Retinal pigment epithelial cell (primary cell): ENCODE results near the gene TXNL4A.
A peak's percentile ranks its signal among the peaks of the same experiment; 100 is the strongest.

Source experiments
- DNase-seq: peaks from one replicate; pipeline ENCODE4 v3.0.0-alpha.2; 2010; ENCODE audit warnings: low read depth
- H3K4me3 ChIP-seq: 2 replicates; pipeline ENCODE4 v1.5.1; 2011; ENCODE audit warnings: mild to moderate bottlenecking, low read length, control low read depth, moderate library complexity
- CTCF ChIP-seq: conservative IDR thresholded peaks from 2 replicates; pipeline ENCODE4 v1.5.1; 2011; ENCODE audit warnings: low read depth, low read length, control low read depth, inconsistent platforms

The TXNL4A gene

GRCh38 chr18:79988451-79989194, at the start of gene TXNL4A:
TSS of gene TXNL4A (minus strand) at chr18:79988563. CDS start at chr18:79988392, 171 bp downstream.
- peak within 1 kb of the TSS; percentile 86 for H3K4me3 ChIP-seq
- DNase-seq: peak; percentile 64
- no peak for TF ChIP-seq CTCF

- no peak for TF ChIP-seq CTCF
- DNase-seq: no peak
- H3K4me3 ChIP-seq: no peak overlapping the region
These were observed 48.9 kb upstream of the TXNL4A start for GRCh38 chr18:80037300-80037699.

- DNase-seq: no peak
- no peak overlapping the region for H3K4me3 ChIP-seq
- TF ChIP-seq CTCF: no peak
These were observed 47.6 kb upstream of the TXNL4A start for GRCh38 chr18:80035997-80036396.

GRCh38 chr18:80034852-80035406, 46.6 kb upstream of the TXNL4A start:
- DNase-seq: no peak
- no peak for TF ChIP-seq CTCF
- peak overlapping the region; percentile 78 for H3K4me3 ChIP-seq

- TF ChIP-seq CTCF: peak; percentile 41
- H3K4me3 ChIP-seq: peak within 1 kb of the TSS; percentile 78
- peak; percentile 88 for DNase-seq
These were observed 45.9 kb upstream of the TXNL4A start, which contains the start of gene RBFA for GRCh38 chr18:80034068-80034851. TSS of gene RBFA (plus strand) at chr18:80034434. CDS start at chr18:80034496, 62 bp downstream.

- TF ChIP-seq CTCF: no peak
- peak; percentile 40 for DNase-seq
- peak overlapping the region; percentile 70 for H3K4me3 ChIP-seq
These were observed 45.1 kb upstream of the TXNL4A start for GRCh38 chr18:80033181-80034067.
